ENCODE results near the gene UGCG.
"Not testable (repeated sequence)": the region's sequence is repeated elsewhere in the genome, so short reads cannot be mapped to it uniquely, and the experiment has no call there.

Gene UGCG

GRCh38 chr9:111944241-111944866 is 47.7 kb downstream of the UGCG start:
- Histone ChIP-seq H3K9me3 (ENCODE audit: control insufficient read depth, low read length) (no peaks in the 10 kb centered on the region), H3K27ac (ENCODE audit: insufficient read depth, low read length, poor library complexity, severe bottlenecking) (no peak overlapping the region), H3K27me3 (replicated peaks; ENCODE audit: control insufficient read depth, insufficient read depth, low read length, poor library complexity, severe bottlenecking) (no peaks in the 10 kb centered on the region), H3K4me3 (ENCODE audit: insufficient read depth, low read depth, low read length, poor library complexity, severe bottlenecking) (no peak overlapping the region), H3K4me1 (ENCODE audit: control insufficient read depth, insufficient read depth, low read length, poor library complexity, severe bottlenecking) (no peaks in the 10 kb centered on the region), H3K36me3 (ENCODE audit: control insufficient read depth, insufficient read depth, low read length) (no peaks in the 10 kb centered on the region)
- no peak for DNase-seq

- Histone ChIP-seq H3K36me3 (ENCODE audit: control insufficient read depth, insufficient read depth, low read length) (no peaks in the 10 kb centered on the region), H3K4me3 (ENCODE audit: insufficient read depth, low read depth, low read length, poor library complexity, severe bottlenecking) (no peak overlapping the region), H3K27me3 (replicated peaks; ENCODE audit: control insufficient read depth, insufficient read depth, low read length, poor library complexity, severe bottlenecking) (no peaks in the 10 kb centered on the region), H3K9me3 (ENCODE audit: control insufficient read depth, low read length) (no peaks in the 10 kb centered on the region), H3K4me1 (ENCODE audit: control insufficient read depth, insufficient read depth, low read length, poor library complexity, severe bottlenecking) (no peaks in the 10 kb centered on the region), H3K27ac (ENCODE audit: insufficient read depth, low read length, poor library complexity, severe bottlenecking) (no peak overlapping the region)
- no peak for DNase-seq
Measured at GRCh38 chr9:111945216-111945615, 48.6 kb downstream of the UGCG start.

- H3K4me1 ChIP-seq (ENCODE audit: control insufficient read depth, insufficient read depth, low read length, poor library complexity, severe bottlenecking): not testable (repeated sequence)
Measured at GRCh38 chr9:111948109-111948508, 51.5 kb downstream of the UGCG start.

GRCh38 chr9:111948951-111949350 is 52.3 kb downstream of the UGCG start:
- H3K27me3 ChIP-seq (replicated peaks; ENCODE audit: control insufficient read depth, insufficient read depth, low read length, poor library complexity, severe bottlenecking): no peaks in the 10 kb centered on the region
- H3K9me3 ChIP-seq (ENCODE audit: control insufficient read depth, low read length): no peaks in the 10 kb centered on the region
- no peak overlapping the region for H3K4me3 ChIP-seq (ENCODE audit: insufficient read depth, low read depth, low read length, poor library complexity, severe bottlenecking)
- H3K36me3 ChIP-seq (ENCODE audit: control insufficient read depth, insufficient read depth, low read length): no peaks in the 10 kb centered on the region
- no peak for DNase-seq
- H3K4me1 ChIP-seq (ENCODE audit: control insufficient read depth, insufficient read depth, low read length, poor library complexity, severe bottlenecking): no peaks in the 10 kb centered on the region
- no peak overlapping the region for H3K27ac ChIP-seq (ENCODE audit: insufficient read depth, low read length, poor library complexity, severe bottlenecking)

More at GRCh38 chr9:111948109-111948508, 51.5 kb downstream of the UGCG start:
- H3K4me3 ChIP-seq (ENCODE audit: insufficient read depth, low read depth, low read length, poor library complexity, severe bottlenecking); H3K36me3 ChIP-seq (ENCODE audit: control insufficient read depth, insufficient read depth, low read length); H3K9me3 ChIP-seq (ENCODE audit: control insufficient read depth, low read length); H3K27ac ChIP-seq (ENCODE audit: insufficient read depth, low read length, poor library complexity, severe bottlenecking); H3K27me3 ChIP-seq (replicated peaks; ENCODE audit: control insufficient read depth, insufficient read depth, low read length, poor library complexity, severe bottlenecking); DNase-seq: not testable (repeated sequence)

GRCh38 chr9:111949919-111950318 is 53.3 kb downstream of the UGCG start:
- H3K4me1 ChIP-seq (ENCODE audit: control insufficient read depth, insufficient read depth, low read length, poor library complexity, severe bottlenecking): no peaks in the 10 kb centered on the region
- DNase-seq: no peak
- H3K9me3 ChIP-seq (ENCODE audit: control insufficient read depth, low read length): no peaks in the 10 kb centered on the region
- no peak overlapping the region for H3K4me3 ChIP-seq (ENCODE audit: insufficient read depth, low read depth, low read length, poor library complexity, severe bottlenecking)
- H3K36me3 ChIP-seq (ENCODE audit: control insufficient read depth, insufficient read depth, low read length): no peaks in the 10 kb centered on the region
- no peak overlapping the region for H3K27ac ChIP-seq (ENCODE audit: insufficient read depth, low read length, poor library complexity, severe bottlenecking)
- no peaks in the 10 kb centered on the region for H3K27me3 ChIP-seq (replicated peaks; ENCODE audit: control insufficient read depth, insufficient read depth, low read length, poor library complexity, severe bottlenecking)

GRCh38 chr9:111952559-111952958 is 55.9 kb downstream of the UGCG start:
- no peaks in the 10 kb centered on the region for H3K4me1 ChIP-seq (ENCODE audit: control insufficient read depth, insufficient read depth, low read length, poor library complexity, severe bottlenecking)
- H3K27me3 ChIP-seq (replicated peaks; ENCODE audit: control insufficient read depth, insufficient read depth, low read length, poor library complexity, severe bottlenecking): no peaks in the 10 kb centered on the region
- no peak overlapping the region for H3K4me3 ChIP-seq (ENCODE audit: insufficient read depth, low read depth, low read length, poor library complexity, severe bottlenecking)
- DNase-seq: no peak
- no peaks in the 10 kb centered on the region for H3K36me3 ChIP-seq (ENCODE audit: control insufficient read depth, insufficient read depth, low read length)
- no peaks in the 10 kb centered on the region for H3K9me3 ChIP-seq (ENCODE audit: control insufficient read depth, low read length)
- H3K27ac ChIP-seq (ENCODE audit: insufficient read depth, low read length, poor library complexity, severe bottlenecking): no peak overlapping the region

- no peaks in the 10 kb centered on the region for H3K27me3 ChIP-seq (replicated peaks; ENCODE audit: control insufficient read depth, insufficient read depth, low read length, poor library complexity, severe bottlenecking)
- H3K4me1 ChIP-seq (ENCODE audit: control insufficient read depth, insufficient read depth, low read length, poor library complexity, severe bottlenecking): no peaks in the 10 kb centered on the region
- DNase-seq: no peak
- H3K27ac ChIP-seq (ENCODE audit: insufficient read depth, low read length, poor library complexity, severe bottlenecking): no peak overlapping the region
- H3K4me3 ChIP-seq (ENCODE audit: insufficient read depth, low read depth, low read length, poor library complexity, severe bottlenecking): no peak overlapping the region
- no peaks in the 10 kb centered on the region for H3K9me3 ChIP-seq (ENCODE audit: control insufficient read depth, low read length)
- no peaks in the 10 kb centered on the region for H3K36me3 ChIP-seq (ENCODE audit: control insufficient read depth, insufficient read depth, low read length)
Measured at GRCh38 chr9:111953444-111953843, 56.8 kb downstream of the UGCG start.

- Histone ChIP-seq H3K36me3 (ENCODE audit: control insufficient read depth, insufficient read depth, low read length) (no peaks in the 10 kb centered on the region), H3K27ac (ENCODE audit: insufficient read depth, low read length, poor library complexity, severe bottlenecking) (no peak overlapping the region), H3K9me3 (ENCODE audit: control insufficient read depth, low read length) (no peaks in the 10 kb centered on the region), H3K4me3 (ENCODE audit: insufficient read depth, low read depth, low read length, poor library complexity, severe bottlenecking) (no peak overlapping the region), H3K27me3 (replicated peaks; ENCODE audit: control insufficient read depth, insufficient read depth, low read length, poor library complexity, severe bottlenecking) (no peaks in the 10 kb centered on the region), H3K4me1 (ENCODE audit: control insufficient read depth, insufficient read depth, low read length, poor library complexity, severe bottlenecking) (no peaks in the 10 kb centered on the region)
- DNase-seq: no peak
Measured at GRCh38 chr9:111955048-111955447, 58.4 kb downstream of the UGCG start.

GRCh38 chr9:111957856-111958631 is 61.4 kb downstream of the UGCG start:
- Histone ChIP-seq H3K9me3 (ENCODE audit: control insufficient read depth, low read length) (no peaks in the 10 kb centered on the region), H3K27ac (ENCODE audit: insufficient read depth, low read length, poor library complexity, severe bottlenecking) (no peak overlapping the region), H3K27me3 (replicated peaks; ENCODE audit: control insufficient read depth, insufficient read depth, low read length, poor library complexity, severe bottlenecking) (no peaks in the 10 kb centered on the region), H3K36me3 (ENCODE audit: control insufficient read depth, insufficient read depth, low read length) (no peaks in the 10 kb centered on the region), H3K4me3 (ENCODE audit: insufficient read depth, low read depth, low read length, poor library complexity, severe bottlenecking) (peak overlapping the region; percentile 27), H3K4me1 (ENCODE audit: control insufficient read depth, insufficient read depth, low read length, poor library complexity, severe bottlenecking) (no peaks in the 10 kb centered on the region)
- DNase-seq: no peak
